ES-I3 (cell line): ENCODE results near the gene YEATS4.

ENCODE experiments used
- H3K36me3 ChIP-seq: 2 replicates; pipeline ENCODE4 v1.6.1; 2013; ENCODE audit warnings: mild to moderate bottlenecking, low read length, control low read depth, moderate library complexity; ENCODE audit not compliant: insufficient read depth
- H3K4me1 ChIP-seq: 2 replicates; pipeline ENCODE4 v1.6.1; 2013; ENCODE audit warnings: mild to moderate bottlenecking, control low read depth, low read length; ENCODE audit not compliant: insufficient read depth
- H3K9ac ChIP-seq: 2 replicates; pipeline ENCODE4 v1.6.1; 2013; ENCODE audit warnings: low read depth, mild to moderate bottlenecking, low read length, moderate library complexity
- H3K9me3 ChIP-seq: 2 replicates; pipeline ENCODE4 v1.6.1; 2013; ENCODE audit warnings: mild to moderate bottlenecking, low read length, moderate library complexity; ENCODE audit not compliant: control insufficient read depth, insufficient read depth

YEATS4 gene

GRCh38 chr12:69389831-69390230 lies 30.3 kb downstream of the YEATS4 start:
- Histone ChIP-seq H3K9ac (no peak overlapping the region), H3K36me3 (peaks cover 4% of the 10 kb centered on the region; the same call in 1 of the 2 replicates)

GRCh38 chr12:69392179-69392928 lies 32.8 kb downstream of the YEATS4 start:
- H3K9ac ChIP-seq: no peak overlapping the region
- peaks cover 4% of the 10 kb centered on the region; the same call in 1 of the 2 replicates for H3K36me3 ChIP-seq
- H3K9me3 ChIP-seq: peaks cover 7% of the 10 kb centered on the region
- no peaks in the 10 kb centered on the region for H3K4me1 ChIP-seq

More at GRCh38 chr12:69389831-69390230, 30.3 kb downstream of the YEATS4 start:
- H3K9me3 ChIP-seq: no peaks in the 10 kb centered on the region
- H3K4me1 ChIP-seq: no peaks in the 10 kb centered on the region

- no peak overlapping the region for H3K9ac ChIP-seq
- peaks cover 7% of the 10 kb centered on the region for H3K9me3 ChIP-seq
- peaks cover 4% of the 10 kb centered on the region; the same call in 1 of the 2 replicates for H3K36me3 ChIP-seq
- no peaks in the 10 kb centered on the region for H3K4me1 ChIP-seq
These were observed 36.5 kb downstream of the YEATS4 start for GRCh38 chr12:69396041-69396440.

- no peaks in the 10 kb centered on the region for H3K4me1 ChIP-seq
- H3K9me3 ChIP-seq: peaks cover 7% of the 10 kb centered on the region
- H3K36me3 ChIP-seq: no peaks in the 10 kb centered on the region; the same call in 1 of the 2 replicates
- no peak overlapping the region for H3K9ac ChIP-seq
These were observed 37.4 kb downstream of the YEATS4 start for GRCh38 chr12:69396963-69397362.

- Histone ChIP-seq H3K4me1 (no peaks in the 10 kb centered on the region), H3K36me3 (no peaks in the 10 kb centered on the region; the same call in 1 of the 2 replicates), H3K9ac (no peak overlapping the region), H3K9me3 (peaks cover 7% of the 10 kb centered on the region)
These were observed 38.4 kb downstream of the YEATS4 start for GRCh38 chr12:69397978-69398377.

GRCh38 chr12:69401940-69402339 lies 42.4 kb downstream of the YEATS4 start:
- H3K9me3 ChIP-seq: peaks cover 2% of the 10 kb centered on the region; the same call in 1 of the 2 replicates
- H3K9ac ChIP-seq: no peak overlapping the region
- H3K36me3 ChIP-seq: no peaks in the 10 kb centered on the region; the same call in 1 of the 2 replicates
- H3K4me1 ChIP-seq: no peaks in the 10 kb centered on the region

GRCh38 chr12:69404851-69405565 lies 45.5 kb downstream of the YEATS4 start:
- Histone ChIP-seq H3K36me3 (no peaks in the 10 kb centered on the region), H3K9me3 (no peaks in the 10 kb centered on the region), H3K9ac (no peak overlapping the region), H3K4me1 (no peaks in the 10 kb centered on the region)

GRCh38 chr12:69405566-69405865 lies 46.0 kb downstream of the YEATS4 start:
- Histone ChIP-seq H3K4me1 (no peaks in the 10 kb centered on the region), H3K36me3 (no peaks in the 10 kb centered on the region), H3K9ac (no peak overlapping the region)

GRCh38 chr12:69406217-69406616 lies 46.7 kb downstream of the YEATS4 start:
- no peaks in the 10 kb centered on the region for H3K9me3 ChIP-seq
- no peaks in the 10 kb centered on the region for H3K36me3 ChIP-seq
- H3K4me1 ChIP-seq: no peaks in the 10 kb centered on the region
- no peak overlapping the region for H3K9ac ChIP-seq

More at GRCh38 chr12:69405566-69405865, 46.0 kb downstream of the YEATS4 start:
- H3K9me3 ChIP-seq: no peaks in the 10 kb centered on the region

- no peak overlapping the region for H3K9ac ChIP-seq
- no peaks in the 10 kb centered on the region for H3K36me3 ChIP-seq
- H3K9me3 ChIP-seq: no peaks in the 10 kb centered on the region
- no peaks in the 10 kb centered on the region for H3K4me1 ChIP-seq
These were observed 51.0 kb downstream of the YEATS4 start for GRCh38 chr12:69410571-69410970.

GRCh38 chr12:69412655-69413054 lies 53.1 kb downstream of the YEATS4 start:
- no peaks in the 10 kb centered on the region for H3K36me3 ChIP-seq
- H3K4me1 ChIP-seq: no peaks in the 10 kb centered on the region; the same call in 1 of the 2 replicates
- H3K9me3 ChIP-seq: no peaks in the 10 kb centered on the region
- H3K9ac ChIP-seq: no peak overlapping the region

- H3K36me3 ChIP-seq: no peaks in the 10 kb centered on the region
- H3K9ac ChIP-seq: no peak overlapping the region
- H3K9me3 ChIP-seq: no peaks in the 10 kb centered on the region
- H3K4me1 ChIP-seq: no peaks in the 10 kb centered on the region; the same call in 1 of the 2 replicates
These were observed 56.1 kb downstream of the YEATS4 start for GRCh38 chr12:69415471-69416275.

GRCh38 chr12:69417231-69417630 lies 57.7 kb downstream of the YEATS4 start:
- Histone ChIP-seq H3K36me3 (no peaks in the 10 kb centered on the region), H3K9me3 (no peaks in the 10 kb centered on the region), H3K4me1 (no peaks in the 10 kb centered on the region; the same call in 1 of the 2 replicates), H3K9ac (no peak overlapping the region)

GRCh38 chr12:69417741-69418167 lies 58.2 kb downstream of the YEATS4 start:
- Histone ChIP-seq H3K4me1 (no peaks in the 10 kb centered on the region; the same call in 1 of the 2 replicates), H3K9ac (no peak overlapping the region), H3K36me3 (no peaks in the 10 kb centered on the region), H3K9me3 (no peaks in the 10 kb centered on the region)
